SU-DHL-6 (cell line): ENCODE measurements around the gene SLC25A13.

Source experiments
- H2AFZ ChIP-seq: fragments of 200-600 bp; sonication (generic); 2 replicates; pipeline ENCODE4 v1.6.1; 2014; ENCODE audit warnings: low read depth, mild to moderate bottlenecking, moderate library complexity, mixed read lengths, antibody characterized with exemption, low read length; ENCODE audit not compliant: severe bottlenecking
- H3F3A ChIP-seq: fragments of 200-600 bp; shearing (Covaris generic); 2 replicates; pipeline ENCODE4 v1.6.0; 2016; ENCODE audit warnings: antibody characterized with exemption, mild to moderate bottlenecking; ENCODE audit not compliant: insufficient read depth
- H3K27ac ChIP-seq: fragments of 200-600 bp; sonication (generic); 2 replicates; pipeline ENCODE4 v1.5.1; 2016; ENCODE audit warnings: low read depth, mild to moderate bottlenecking, low read length, moderate library complexity, mixed read lengths
- H3K27me3 ChIP-seq: fragments of 200-600 bp; sonication (generic), shearing (Covaris generic); 2 replicates; pipeline ENCODE4 v1.6.0; 2014; ENCODE audit warnings: mild to moderate bottlenecking, low read length
- H3K36me3 ChIP-seq: fragments of 200-600 bp; sonication (generic); 2 replicates; pipeline ENCODE4 v1.6.1; 2014; ENCODE audit warnings: mild to moderate bottlenecking, low read length, mixed read lengths
- H3K4me2 ChIP-seq: fragments of 300-600, 200-600 bp; shearing (Covaris generic), sonication (generic); 2 replicates; pipeline ENCODE4 v1.6.0; 2014; ENCODE audit warnings: low read length, low read depth, mild to moderate bottlenecking; ENCODE audit not compliant: poor library complexity, severe bottlenecking
- H3K4me3 ChIP-seq: fragments of 200-600 bp; sonication (generic); 2 replicates; pipeline ENCODE4 v1.5.1; 2014; ENCODE audit warnings: antibody characterized with exemption, low read length, mild to moderate bottlenecking, mixed read lengths; ENCODE audit not compliant: insufficient read depth, poor library complexity, severe bottlenecking
- H3K79me2 ChIP-seq: fragments of 200-600 bp; sonication (generic); 2 replicates; pipeline ENCODE4 v1.6.1; 2014; ENCODE audit warnings: mild to moderate bottlenecking, low read length, moderate library complexity; ENCODE audit not compliant: insufficient read depth
- H3K9ac ChIP-seq: fragments of 200-600 bp; sonication (generic); 2 replicates; pipeline ENCODE4 v1.7.0; 2014; ENCODE audit warnings: mild to moderate bottlenecking, low read length
- H3K9me2 ChIP-seq: fragments of 200-600 bp; sonication (generic); replicated peaks from 2 replicates; pipeline ENCODE4 v1.6.1; 2014; ENCODE audit warnings: low read length; ENCODE audit not compliant: insufficient read depth
- H3K9me3 ChIP-seq: fragments of 200-600 bp; sonication (generic); 2 replicates; pipeline ENCODE4 v1.6.1; 2014; ENCODE audit warnings: low read length, mixed read lengths; ENCODE audit not compliant: insufficient read depth
- H4K20me1 ChIP-seq: fragments of 200-600 bp; sonication (generic); 2 replicates; pipeline ENCODE4 v1.6.1; 2014; ENCODE audit warnings: low read depth, mild to moderate bottlenecking, antibody characterized with exemption, low read length, moderate library complexity, mixed read lengths
- EZH2phosphoT487 ChIP-seq: fragments of 200-600 bp; sonication (generic), shearing (Covaris generic); conservative IDR thresholded peaks from 2 replicates; pipeline ENCODE4 v1.6.1; 2018; ENCODE audit warnings: mild to moderate bottlenecking, antibody characterized with exemption, low read length, moderate library complexity, mixed read lengths
- TF ChIP-seq, protein P1 (sequence below): fragments of 200-600 bp; sonication (generic); IDR thresholded peaks from one replicate; pipeline ENCODE4 v1.5.1; 2017; ENCODE audit warnings: antibody characterized with exemption, mild to moderate bottlenecking, low read length, moderate library complexity; ENCODE audit not compliant: insufficient read depth, poor library complexity, severe bottlenecking

Gene SLC25A13

DNA sequence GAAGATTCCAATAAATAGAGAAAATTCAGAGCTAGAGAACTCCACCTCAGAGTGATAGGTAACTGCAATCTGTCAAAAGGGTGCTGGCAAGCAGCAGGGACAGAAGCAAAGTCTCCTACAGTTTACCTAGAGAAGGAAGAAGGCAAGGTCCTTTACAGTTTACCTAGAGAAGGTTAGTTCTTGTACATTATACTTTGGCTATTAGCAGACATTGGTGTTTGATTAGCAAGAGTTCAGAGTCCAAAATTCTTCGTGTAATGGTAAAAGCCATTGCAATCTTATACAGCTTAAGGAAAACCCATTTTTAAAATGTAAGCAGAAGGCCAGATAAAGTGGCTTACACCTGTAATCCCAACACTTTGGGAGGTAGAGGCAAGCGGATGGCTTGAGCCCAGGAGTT, 45.9 kb downstream of the SLC25A13 start:
- no peak for TF ChIP-seq EZH2phosphoT487
- TF ChIP-seq, protein P1, sequence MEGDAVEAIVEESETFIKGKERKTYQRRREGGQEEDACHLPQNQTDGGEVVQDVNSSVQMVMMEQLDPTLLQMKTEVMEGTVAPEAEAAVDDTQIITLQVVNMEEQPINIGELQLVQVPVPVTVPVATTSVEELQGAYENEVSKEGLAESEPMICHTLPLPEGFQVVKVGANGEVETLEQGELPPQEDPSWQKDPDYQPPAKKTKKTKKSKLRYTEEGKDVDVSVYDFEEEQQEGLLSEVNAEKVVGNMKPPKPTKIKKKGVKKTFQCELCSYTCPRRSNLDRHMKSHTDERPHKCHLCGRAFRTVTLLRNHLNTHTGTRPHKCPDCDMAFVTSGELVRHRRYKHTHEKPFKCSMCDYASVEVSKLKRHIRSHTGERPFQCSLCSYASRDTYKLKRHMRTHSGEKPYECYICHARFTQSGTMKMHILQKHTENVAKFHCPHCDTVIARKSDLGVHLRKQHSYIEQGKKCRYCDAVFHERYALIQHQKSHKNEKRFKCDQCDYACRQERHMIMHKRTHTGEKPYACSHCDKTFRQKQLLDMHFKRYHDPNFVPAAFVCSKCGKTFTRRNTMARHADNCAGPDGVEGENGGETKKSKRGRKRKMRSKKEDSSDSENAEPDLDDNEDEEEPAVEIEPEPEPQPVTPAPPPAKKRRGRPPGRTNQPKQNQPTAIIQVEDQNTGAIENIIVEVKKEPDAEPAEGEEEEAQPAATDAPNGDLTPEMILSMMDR = no peak
- H3K9ac ChIP-seq = no peak overlapping the region
- H3K27me3 ChIP-seq = no peaks in the 10 kb centered on the region
- no peaks in the 10 kb centered on the region for H3K9me3 ChIP-seq
- H3K4me3 ChIP-seq = no peak overlapping the region
- H3K27ac ChIP-seq = no peak overlapping the region
- H4K20me1 ChIP-seq = no peaks in the 10 kb centered on the region
- peaks cover 18% of the 10 kb centered on the region for H3K36me3 ChIP-seq
- no peak overlapping the region for H3K4me2 ChIP-seq
- H3F3A ChIP-seq = no peaks in the 10 kb centered on the region
- no peak overlapping the region for H2AFZ ChIP-seq
- H3K79me2 ChIP-seq = peaks cover 15% of the 10 kb centered on the region
- H3K9me2 ChIP-seq = no peaks in the 10 kb centered on the region; the same call in 1 of the 2 replicates

GRCh38 chr7:96273716-96274115, 48.2 kb downstream of the SLC25A13 start:
- H2AFZ ChIP-seq = no peak overlapping the region
- H3K79me2 ChIP-seq = no peaks in the 10 kb centered on the region
- TF ChIP-seq, protein P1 = no peak
- TF ChIP-seq EZH2phosphoT487 = no peak
- no peaks in the 10 kb centered on the region for H3K9me3 ChIP-seq
- H3K27ac ChIP-seq = no peak overlapping the region
- H3K4me2 ChIP-seq = no peak overlapping the region
- H3K4me3 ChIP-seq = no peak overlapping the region
- H3F3A ChIP-seq = no peaks in the 10 kb centered on the region
- H4K20me1 ChIP-seq = no peaks in the 10 kb centered on the region
- H3K27me3 ChIP-seq = no peaks in the 10 kb centered on the region
- H3K36me3 ChIP-seq = peaks cover 13% of the 10 kb centered on the region
- no peaks in the 10 kb centered on the region for H3K9me2 ChIP-seq
- H3K9ac ChIP-seq = no peak overlapping the region

- H2AFZ ChIP-seq = no peak overlapping the region
- no peaks in the 10 kb centered on the region for H4K20me1 ChIP-seq
- no peak overlapping the region for H3K27ac ChIP-seq
- no peak overlapping the region for H3K4me3 ChIP-seq
- H3K4me2 ChIP-seq = no peak overlapping the region
- TF ChIP-seq, protein P1 = no peak
- TF ChIP-seq EZH2phosphoT487 = no peak
- no peaks in the 10 kb centered on the region for H3K27me3 ChIP-seq
- H3K9me3 ChIP-seq = no peaks in the 10 kb centered on the region
- no peaks in the 10 kb centered on the region for H3F3A ChIP-seq
- no peak overlapping the region for H3K9ac ChIP-seq
- no peaks in the 10 kb centered on the region for H3K9me2 ChIP-seq
- no peaks in the 10 kb centered on the region for H3K36me3 ChIP-seq
- H3K79me2 ChIP-seq = no peaks in the 10 kb centered on the region
Observed at GRCh38 chr7:96269246-96269994, 52.5 kb downstream of the SLC25A13 start.
